Activated naive CD8-positive, alpha-beta T cell treated with anti-CD3 and anti-CD28 coated beads, Interleukin-2, amount 10 ng/mL, durations not matched to agents 7 days and 5 days (primary cell): ENCODE data around the gene CSH1. TPM values are rescaled to one million over a fixed set of nuclear protein-coding genes. Genes with fewer than 3 reads are reported as not detected.
"Not testable (repeated sequence)": the region's sequence is repeated elsewhere in the genome, so short reads cannot be mapped to it uniquely, and the experiment has no call there.

ENCODE experiments used
- ATAC-seq: fragments of 150-1000 bp; cut with Tn5 transposase; one replicate; pipeline ENCODE4 v1.10.0; 2021; ENCODE audit warnings: low read depth, moderate library complexity
- POLR2A ChIA-PET: fragments of 350-600 bp; sonication (Branson Sonifier 250); formaldehyde crosslinking; loops from one replicate; lab custom pipeline; 2021; ENCODE audit warnings: antibody characterized with exemption; lab: Charles Lee
- DNase-seq: peaks from one replicate; pipeline ENCODE4 v3.0.0; 2021
- H3K27ac Mint-ChIP-seq: one replicate; pipeline ENCODE4 v1.8.0; 2022; ENCODE audit warnings: mild to moderate bottlenecking, mixed read lengths
- H3K27me3 Mint-ChIP-seq: one replicate; pipeline ENCODE4 v1.8.0; 2022; ENCODE audit warnings: mild to moderate bottlenecking, moderate library complexity, mixed read lengths
- H3K36me3 Mint-ChIP-seq: one replicate; pipeline ENCODE4 v1.8.0; 2021; ENCODE audit warnings: mild to moderate bottlenecking, mixed read lengths
- H3K4me1 Mint-ChIP-seq: one replicate; pipeline ENCODE4 v1.8.0; 2021; ENCODE audit warnings: mixed read lengths
- H3K4me3 Mint-ChIP-seq: one replicate; pipeline ENCODE4 v1.8.0; 2022; ENCODE audit warnings: mild to moderate bottlenecking, moderate library complexity, mixed read lengths
- H3K9me3 Mint-ChIP-seq: one replicate; pipeline ENCODE4 v1.8.0; 2021; ENCODE audit warnings: mixed read lengths
- total RNA-seq, 2 experiments: library from RNA; stranded (reverse); gene quantifications; one replicate each; pipeline ENCODE4 v1.2.3, GENCODE V29; 2021

The CSH1 gene
- total RNA-seq, 2 experiments from 2014 or later: not detected

GRCh38 chr17:63882626-63883126 lies 13.7 kb downstream of the CSH1 start:
- not testable (repeated sequence) for H3K4me3 Mint-ChIP-seq, H3K27ac Mint-ChIP-seq, H3K9me3 Mint-ChIP-seq, H3K4me1 Mint-ChIP-seq, H3K36me3 Mint-ChIP-seq, DNase-seq, ATAC-seq
- POLR2A ChIA-PET: interaction anchor here (1.3 kb wide), 1 partner anchor 34 kb away, joined by 3 read pairs; no protein-coding TSS in a partner anchor
- peaks cover 14% of the 10 kb centered on the region for H3K27me3 Mint-ChIP-seq

GRCh38 chr17:63881935-63882601 lies 14.3 kb downstream of the CSH1 start, which contains the start of gene GH2:
Gene GH2 (minus strand): TSS chr17:63881944. CDS start chr17:63881801, 143 bp downstream.
- Mint-ChIP-seq H3K27me3 (peaks cover 13% of the 10 kb centered on the region), H3K36me3 (no peaks in the 10 kb centered on the region), H3K27ac (no peak within 1 kb of the TSS), H3K9me3 (no peaks in the 10 kb centered on the region), H3K4me1 (peaks cover 1% of the 10 kb centered on the region), H3K4me3 (no peak within 1 kb of the TSS)
- peak; percentile 88 for ATAC-seq
- DNase-seq: peak; percentile 47
- POLR2A ChIA-PET: no interaction called here

DNA sequence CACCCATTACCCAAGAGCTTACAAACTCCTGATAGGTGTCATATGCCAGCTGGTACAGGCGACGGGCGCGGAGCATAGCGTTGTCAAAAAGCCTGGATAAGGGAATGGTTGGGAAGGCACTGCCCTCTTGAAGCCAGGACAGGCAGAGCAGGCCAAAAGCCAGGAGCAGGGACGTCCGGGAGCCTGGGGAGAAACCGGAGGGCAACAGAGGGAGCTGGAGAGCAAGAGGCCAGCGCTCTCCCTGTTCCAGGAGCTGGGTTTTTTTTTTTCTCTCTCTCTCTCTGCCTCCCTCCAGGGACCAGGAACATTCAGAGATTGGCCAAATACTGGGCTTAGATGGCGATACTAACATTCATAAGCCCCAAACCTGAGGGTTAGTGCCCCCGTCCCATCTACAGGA lies 15.0 kb downstream of the CSH1 start:
- POLR2A ChIA-PET: not testable (repeated sequence)

DNA sequence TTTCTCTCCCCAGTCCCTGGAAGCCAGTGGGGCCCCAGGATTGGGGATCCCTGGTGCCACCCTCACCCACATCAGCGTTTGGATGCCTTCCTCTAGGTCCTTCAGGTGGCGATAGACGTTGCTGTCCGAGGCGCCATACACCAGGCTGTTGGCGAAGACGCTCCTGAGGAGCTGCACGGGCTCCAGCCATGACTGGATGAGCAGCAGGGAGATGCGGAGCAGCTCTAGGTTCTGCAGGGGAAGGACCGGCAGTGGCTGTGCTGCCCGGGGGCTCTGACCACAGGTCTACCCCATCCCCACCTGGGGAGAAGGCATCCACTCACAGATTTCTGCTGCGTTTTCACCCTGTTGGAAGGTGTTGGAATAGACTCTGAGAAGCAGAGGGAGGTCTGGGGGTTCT lies 15.7 kb downstream of the CSH1 start:
- ATAC-seq: no peak
- Mint-ChIP-seq H3K27me3 (peaks cover 11% of the 10 kb centered on the region), H3K4me3 (no peak overlapping the region), H3K27ac (no peak overlapping the region), H3K4me1 (peaks cover 1% of the 10 kb centered on the region), H3K9me3 (no peaks in the 10 kb centered on the region), H3K36me3 (no peaks in the 10 kb centered on the region)
- POLR2A ChIA-PET: no interaction called here
- no peak for DNase-seq

More for the DNA sequence above, 15.0 kb downstream of the CSH1 start:
- not testable (repeated sequence) for H3K9me3 Mint-ChIP-seq, H3K27ac Mint-ChIP-seq, ATAC-seq, H3K4me3 Mint-ChIP-seq, H3K4me1 Mint-ChIP-seq, H3K36me3 Mint-ChIP-seq, DNase-seq
- H3K27me3 Mint-ChIP-seq: peaks cover 11% of the 10 kb centered on the region

GRCh38 chr17:63878413-63878812 lies 18.0 kb downstream of the CSH1 start:
- H3K27ac Mint-ChIP-seq, DNase-seq, H3K27me3 Mint-ChIP-seq, H3K4me3 Mint-ChIP-seq, POLR2A ChIA-PET, H3K36me3 Mint-ChIP-seq, ATAC-seq, H3K9me3 Mint-ChIP-seq, H3K4me1 Mint-ChIP-seq: not testable (repeated sequence)

DNA sequence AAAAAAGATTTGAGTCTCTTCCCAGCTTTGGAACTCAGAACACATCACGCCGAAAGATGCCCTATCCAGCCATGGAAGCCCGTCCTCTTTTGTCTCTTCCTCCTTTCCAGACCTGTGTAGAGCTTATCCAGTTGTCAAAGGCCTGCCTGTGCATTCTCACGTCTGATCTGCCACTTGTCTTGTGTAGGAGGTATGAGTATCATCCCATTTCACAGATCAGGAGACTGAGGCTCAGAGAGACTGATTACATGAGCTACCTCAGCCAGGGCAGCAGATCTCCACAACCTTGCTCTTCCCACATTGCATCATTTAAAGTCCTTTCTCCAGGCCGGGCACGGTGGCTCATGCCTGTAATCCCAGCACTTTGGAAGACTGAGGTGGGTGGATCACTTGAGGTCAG lies 21.7 kb downstream of the CSH1 start:
- H3K36me3 Mint-ChIP-seq, ATAC-seq, POLR2A ChIA-PET, DNase-seq, H3K27ac Mint-ChIP-seq, H3K4me3 Mint-ChIP-seq, H3K9me3 Mint-ChIP-seq, H3K4me1 Mint-ChIP-seq: not testable (repeated sequence)
- peaks cover 14% of the 10 kb centered on the region for H3K27me3 Mint-ChIP-seq

- H3K4me3 Mint-ChIP-seq, H3K9me3 Mint-ChIP-seq, DNase-seq, H3K4me1 Mint-ChIP-seq, ATAC-seq, H3K27ac Mint-ChIP-seq, H3K36me3 Mint-ChIP-seq, POLR2A ChIA-PET: not testable (repeated sequence)
- H3K27me3 Mint-ChIP-seq: peaks cover 17% of the 10 kb centered on the region
Observed at GRCh38 chr17:63874061-63874626, 22.2 kb downstream of the CSH1 start.

GRCh38 chr17:63873577-63873976 lies 22.8 kb downstream of the CSH1 start, which contains the start of gene CSH2:
Gene CSH2 (minus strand): TSS chr17:63873677. CDS start chr17:63873614, 63 bp downstream.
- peaks cover 21% of the 10 kb centered on the region for H3K27me3 Mint-ChIP-seq
- H3K9me3 Mint-ChIP-seq, H3K27ac Mint-ChIP-seq, POLR2A ChIA-PET, ATAC-seq, H3K36me3 Mint-ChIP-seq, H3K4me3 Mint-ChIP-seq, H3K4me1 Mint-ChIP-seq, DNase-seq: not testable (repeated sequence)

DNA sequence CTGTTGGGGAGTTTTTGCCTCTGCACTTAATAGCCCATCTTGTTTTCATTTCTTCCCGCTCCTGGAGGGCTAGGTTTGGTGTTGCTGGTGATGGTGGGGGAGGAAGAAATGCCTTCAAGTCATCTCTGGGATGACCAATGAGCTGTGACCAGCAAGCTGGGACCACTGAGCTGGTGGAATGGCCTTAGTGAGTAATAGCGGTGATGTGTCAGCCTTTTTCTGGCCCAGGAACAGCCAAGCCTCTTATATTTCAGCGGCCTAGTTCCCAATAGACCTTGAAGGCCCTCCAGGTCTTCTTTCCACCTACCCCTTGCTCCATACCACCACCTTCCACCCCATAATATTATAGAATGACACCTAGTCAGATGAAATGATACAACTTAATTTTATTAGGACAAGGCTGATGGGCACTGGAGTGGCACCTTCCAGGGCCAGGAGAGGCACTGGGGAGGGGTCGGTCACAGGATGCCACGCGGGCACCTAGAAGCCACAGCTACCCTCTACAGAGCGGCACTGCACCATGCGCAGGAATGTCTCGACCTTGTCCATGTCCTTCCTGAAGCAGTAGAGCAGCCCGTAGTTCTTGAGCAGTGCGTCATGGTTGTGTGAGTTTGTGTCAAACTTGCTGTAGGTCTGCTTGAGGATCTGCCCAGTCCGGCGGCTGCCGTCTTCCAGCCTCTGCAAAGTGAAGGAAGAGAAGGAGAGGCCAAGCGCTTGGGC lies 24.6 kb downstream of the CSH1 start:
- H3K27ac Mint-ChIP-seq, H3K9me3 Mint-ChIP-seq, DNase-seq, H3K36me3 Mint-ChIP-seq, H3K4me1 Mint-ChIP-seq, H3K4me3 Mint-ChIP-seq, ATAC-seq, POLR2A ChIA-PET: not testable (repeated sequence)
- H3K27me3 Mint-ChIP-seq: peaks cover 19% of the 10 kb centered on the region

GRCh38 chr17:63870292-63870665 lies 26.1 kb downstream of the CSH1 start:
- H3K4me3 Mint-ChIP-seq, POLR2A ChIA-PET, DNase-seq, H3K27ac Mint-ChIP-seq, H3K36me3 Mint-ChIP-seq, ATAC-seq, H3K4me1 Mint-ChIP-seq, H3K9me3 Mint-ChIP-seq: not testable (repeated sequence)
- H3K27me3 Mint-ChIP-seq: peaks cover 19% of the 10 kb centered on the region

DNA sequence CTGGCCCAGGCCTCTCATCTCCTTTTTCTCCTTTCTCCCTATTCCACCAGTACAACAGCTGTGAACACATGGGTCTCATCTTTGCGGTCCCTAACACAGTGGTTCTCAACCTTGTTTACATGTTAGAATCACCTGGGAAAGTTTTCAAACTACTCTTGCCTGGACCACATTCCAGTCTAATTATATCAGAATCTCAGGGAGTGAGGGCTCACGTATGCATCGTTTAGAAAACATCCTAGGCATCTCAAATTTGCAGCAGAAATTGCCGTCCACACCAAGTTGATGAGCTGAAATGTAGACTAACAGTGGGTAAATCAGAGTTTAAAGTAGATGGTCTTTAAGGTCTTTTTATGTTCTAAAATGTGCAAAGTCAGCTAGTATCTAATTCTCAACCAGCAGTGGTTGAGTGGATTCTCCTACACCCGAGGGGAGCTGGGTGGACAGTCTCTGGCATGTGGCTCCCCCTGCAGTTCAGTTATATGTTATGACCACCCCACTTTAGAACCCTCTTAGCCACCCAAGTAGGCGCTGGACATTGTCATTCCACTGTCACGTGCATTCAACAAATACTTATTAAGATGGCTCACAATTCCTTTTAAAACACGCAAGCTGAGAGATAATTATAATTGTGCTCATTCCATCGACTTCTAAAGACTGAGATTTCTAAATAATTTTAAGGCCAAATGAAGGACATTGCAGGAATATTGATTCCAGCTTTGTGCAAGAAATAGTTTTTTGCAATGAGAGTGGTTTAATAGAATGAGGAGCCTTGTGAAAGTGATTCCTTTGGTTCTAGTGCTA lies 26.7 kb downstream of the CSH1 start:
- H3K36me3 Mint-ChIP-seq, ATAC-seq, POLR2A ChIA-PET, DNase-seq, H3K27ac Mint-ChIP-seq, H3K4me1 Mint-ChIP-seq, H3K9me3 Mint-ChIP-seq, H3K4me3 Mint-ChIP-seq: not testable (repeated sequence)
- peaks cover 19% of the 10 kb centered on the region for H3K27me3 Mint-ChIP-seq

DNA sequence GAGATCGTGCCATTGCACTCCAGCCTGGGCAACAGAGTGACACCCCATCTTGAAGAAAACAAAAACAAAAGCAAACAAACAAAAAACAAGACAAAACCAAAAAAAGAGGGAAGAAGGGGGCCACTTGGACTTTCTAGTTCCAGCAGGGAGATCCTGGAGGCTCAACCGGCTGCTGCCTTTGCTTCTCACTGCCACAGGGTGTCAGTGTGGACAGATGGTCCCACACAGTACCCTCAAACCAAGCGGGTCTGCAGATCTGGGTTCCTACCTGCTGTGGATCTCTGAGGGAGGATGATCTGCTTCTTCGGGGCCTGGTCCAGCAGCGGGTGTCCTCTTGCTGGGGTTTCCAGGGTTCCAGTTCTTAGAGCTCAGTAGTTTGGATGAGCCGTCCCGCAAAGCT lies 29.7 kb downstream of the CSH1 start:
- peak; percentile 45 for ATAC-seq
- H3K27me3 Mint-ChIP-seq: peaks cover 21% of the 10 kb centered on the region
- H3K36me3 Mint-ChIP-seq, POLR2A ChIA-PET, H3K4me3 Mint-ChIP-seq, H3K27ac Mint-ChIP-seq, H3K4me1 Mint-ChIP-seq, DNase-seq, H3K9me3 Mint-ChIP-seq: not testable (repeated sequence)

GRCh38 chr17:63859257-63859656 lies 37.1 kb downstream of the CSH1 start:
- Mint-ChIP-seq H3K9me3 (no peaks in the 10 kb centered on the region), H3K27me3 (peaks cover 30% of the 10 kb centered on the region), H3K27ac (no peak overlapping the region), H3K4me1 (no peaks in the 10 kb centered on the region), H3K36me3 (no peaks in the 10 kb centered on the region), H3K4me3 (no peak overlapping the region)
- POLR2A ChIA-PET: no interaction called here
- ATAC-seq (no peak), DNase-seq (no peak)
